ENCODE data around the gene NAA25.
A peak's percentile ranks its signal among the peaks of the same experiment; 100 is the strongest.
"Not testable (repeated sequence)": the region's sequence is repeated elsewhere in the genome, so short reads cannot be mapped to it uniquely, and the experiment has no call there.

The NAA25 gene

GRCh38 chr12:112049351-112049750 is 59.2 kb downstream of the NAA25 start:
- DNase-seq: no peak

DNA sequence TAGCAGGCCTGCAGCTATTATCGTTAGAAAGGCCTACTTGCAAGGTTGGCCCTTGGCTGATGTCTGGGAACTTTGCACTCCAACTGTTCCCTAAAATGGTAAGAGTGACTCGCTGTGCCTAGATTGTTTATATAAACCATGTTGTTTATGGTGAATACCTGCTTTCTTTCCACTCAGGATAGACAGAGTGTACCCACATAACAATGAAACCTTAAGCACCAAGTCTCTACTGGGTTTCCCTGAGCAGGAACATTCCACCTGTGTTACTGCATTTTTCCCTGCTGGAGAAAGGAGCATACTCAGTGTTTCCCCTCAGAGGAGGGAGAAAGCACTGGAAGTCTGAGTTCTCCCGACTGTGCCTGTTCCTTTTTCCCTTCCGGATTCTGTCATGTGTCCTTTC is 62.6 kb downstream of the NAA25 start:
- DNase-seq: no peak

DNA sequence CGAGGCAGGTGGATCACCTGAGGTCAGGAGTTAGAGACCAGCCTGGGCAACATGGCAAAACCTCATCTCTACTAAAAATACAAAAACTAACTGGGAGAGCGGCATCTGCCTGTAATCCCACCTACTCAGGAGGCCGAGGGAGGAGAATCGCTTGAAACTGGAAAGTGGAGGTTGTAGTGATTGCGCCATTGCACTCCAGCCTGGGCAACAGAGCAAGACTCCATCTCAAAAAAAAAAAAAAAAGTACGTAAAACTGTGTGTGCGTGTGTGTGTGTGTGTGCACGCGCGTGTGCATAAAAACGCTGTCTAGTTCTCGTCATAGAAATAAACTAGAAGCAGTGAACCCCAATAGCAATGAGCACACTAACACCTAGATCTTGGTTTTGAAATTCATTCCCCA is 72.0 kb downstream of the NAA25 start:
- DNase-seq: not testable (repeated sequence)

- DNase-seq: no peak
Observed at GRCh38 chr12:112035219-112035785, 73.3 kb downstream of the NAA25 start.

DNA sequence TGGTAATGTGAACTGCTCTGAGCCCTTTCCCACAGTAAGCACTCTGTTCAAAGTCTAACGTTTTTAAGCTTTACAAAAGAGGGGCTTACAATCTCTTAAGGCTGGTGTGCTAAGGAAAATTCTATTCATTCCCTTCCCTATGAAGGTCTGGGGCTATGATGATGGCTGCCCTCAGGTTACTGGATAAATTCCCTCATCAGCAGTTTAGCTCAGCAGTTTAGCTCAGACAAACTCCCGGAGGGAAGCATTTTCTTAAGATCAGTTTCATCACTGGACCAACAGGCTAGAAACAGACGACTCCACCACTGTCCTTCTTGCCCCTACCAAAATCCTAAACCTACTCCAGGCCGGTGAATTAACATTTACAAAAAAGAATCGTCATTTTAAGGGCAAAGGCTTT is 76.3 kb downstream of the NAA25 start:
- DNase-seq: no peak

- DNase-seq: no peak
Observed at GRCh38 chr12:112031472-112031871, 77.1 kb downstream of the NAA25 start.

GRCh38 chr12:112029301-112029700 is 79.3 kb downstream of the NAA25 start:
- no peak for DNase-seq

DNA sequence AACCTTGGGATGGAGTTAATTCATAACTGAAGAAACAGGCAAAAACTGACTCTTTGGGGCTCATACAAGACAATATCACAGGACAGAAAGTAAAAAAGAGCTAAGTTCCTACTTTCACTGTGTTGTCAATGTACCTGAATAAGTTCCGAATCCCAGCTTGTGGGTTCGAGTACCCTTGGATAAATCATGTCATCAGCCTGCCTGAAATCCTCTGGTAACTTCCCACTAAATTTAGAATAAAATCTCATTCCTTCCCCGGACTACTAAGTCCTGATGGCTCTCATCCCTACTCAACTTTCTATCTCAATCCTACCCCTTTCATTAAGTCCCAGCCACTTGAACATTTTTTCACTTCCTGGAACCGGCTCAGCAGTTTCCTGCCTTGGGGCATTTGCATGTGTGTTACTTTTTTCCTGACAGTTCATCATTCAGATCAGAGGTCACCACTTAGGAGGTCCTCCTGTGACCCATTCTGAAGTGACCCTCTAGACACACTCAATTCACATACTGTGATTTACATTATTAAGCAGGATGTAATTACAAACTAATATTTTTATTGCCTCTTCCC is 82.7 kb downstream of the NAA25 start:
- DNase-seq: no peak

DNA sequence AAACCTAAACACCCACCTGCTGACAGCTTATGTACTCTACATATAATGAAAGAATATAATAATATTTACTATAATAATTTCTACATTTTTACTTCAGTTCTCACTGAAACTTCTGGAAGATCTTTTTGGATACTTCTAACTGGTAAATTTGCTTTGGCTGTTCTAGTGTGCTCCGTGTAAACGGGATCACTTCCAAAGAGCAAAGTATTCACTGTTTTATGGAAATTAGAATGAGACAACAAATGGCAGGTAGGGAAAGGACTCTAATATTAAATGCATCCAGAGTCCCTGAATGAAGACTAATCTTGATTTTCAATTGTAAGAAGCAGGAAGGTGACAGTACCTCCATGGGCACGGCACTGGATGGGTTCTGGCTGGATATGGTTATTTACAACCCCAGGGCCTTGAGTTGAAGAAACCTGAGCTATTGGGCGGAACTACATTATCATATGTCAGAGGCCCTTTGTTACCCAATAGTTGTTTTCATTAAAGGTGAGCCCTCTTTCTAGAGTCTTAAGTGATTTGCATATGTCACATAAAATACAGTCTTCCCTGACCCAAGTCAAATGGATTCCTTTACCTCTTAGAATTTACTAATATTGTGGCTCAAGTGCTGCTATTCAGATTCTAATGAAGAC is 84.7 kb downstream of the NAA25 start:
- DNase-seq: no peak

GRCh38 chr12:112022241-112023016 is 86.2 kb downstream of the NAA25 start:
- DNase-seq: no peak

- no peak for DNase-seq
Observed at GRCh38 chr12:112020947-112021457, 87.6 kb downstream of the NAA25 start.

DNA sequence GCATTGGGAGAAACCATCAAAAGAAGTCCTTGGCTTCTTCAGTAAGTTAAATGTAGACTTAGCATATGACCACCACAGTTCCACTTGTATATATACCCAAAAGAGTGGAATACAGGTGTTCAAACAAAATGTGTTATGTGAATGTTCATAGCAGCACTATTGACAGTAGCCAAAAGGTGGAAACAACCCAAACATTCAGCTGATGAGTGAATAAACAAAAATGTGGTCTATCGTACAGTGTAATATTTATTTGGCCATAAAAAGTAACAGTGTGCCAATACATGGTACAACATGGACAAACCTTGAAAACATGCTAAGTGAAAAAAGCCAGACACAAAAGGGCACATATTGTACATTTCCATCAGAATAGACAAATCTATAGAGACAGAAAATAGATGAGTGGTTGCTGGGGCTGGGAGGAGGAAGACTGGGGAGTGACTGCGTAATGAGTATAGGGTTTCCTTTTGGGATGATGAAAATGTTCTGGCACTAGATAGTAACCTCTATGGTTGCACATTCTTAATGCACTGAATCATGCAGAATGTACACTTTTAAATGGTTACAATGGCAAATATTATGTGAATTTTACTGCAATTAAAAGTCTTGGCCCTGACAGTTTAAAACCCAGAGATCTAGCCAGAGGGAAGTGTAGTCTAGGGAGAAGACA is 89.9 kb downstream of the NAA25 start:
- DNase-seq: no peak

DNA sequence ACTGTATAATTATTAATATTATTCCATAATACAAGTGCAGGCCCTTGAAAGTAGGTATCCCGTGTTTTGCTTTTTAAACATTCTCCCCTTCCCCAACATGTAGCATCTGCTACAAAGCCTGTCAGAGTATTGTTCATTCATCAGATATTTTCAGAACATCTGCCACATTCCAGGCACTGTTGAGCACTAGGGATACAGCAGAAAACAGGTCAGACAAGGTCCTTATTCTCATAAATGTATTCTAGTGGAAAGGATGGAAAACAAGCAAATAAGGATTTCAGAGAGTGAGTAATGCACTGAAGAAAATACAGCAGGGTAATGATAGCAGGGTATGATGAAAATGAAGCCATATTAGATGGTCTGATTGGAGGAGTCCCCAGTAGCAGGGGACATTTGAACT is 91.5 kb downstream of the NAA25 start:
- DNase-seq: no peak

DNA sequence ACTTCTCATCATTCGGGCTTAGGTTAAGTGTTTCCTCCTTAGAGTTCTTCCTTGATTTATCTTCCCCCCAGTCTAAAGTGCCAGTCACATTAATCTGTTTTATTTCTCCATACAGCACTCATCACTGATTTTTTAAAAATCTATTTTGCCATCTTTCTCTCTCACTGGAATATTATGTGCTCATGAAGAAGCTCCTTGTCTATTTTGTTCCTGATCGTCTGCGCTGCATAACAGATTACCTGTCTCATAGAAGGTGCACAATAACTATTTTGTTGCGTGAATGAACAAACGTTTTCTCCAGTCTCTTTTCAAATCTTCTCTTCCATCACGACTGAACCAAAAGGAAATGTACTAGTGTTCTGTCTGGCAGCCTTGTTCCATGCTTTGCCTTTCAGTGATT is 92.6 kb downstream of the NAA25 start:
- DNase-seq: no peak

- peak; percentile 77 for DNase-seq
Observed at GRCh38 chr12:112013601-112014402, 94.8 kb downstream of the NAA25 start.

DNA sequence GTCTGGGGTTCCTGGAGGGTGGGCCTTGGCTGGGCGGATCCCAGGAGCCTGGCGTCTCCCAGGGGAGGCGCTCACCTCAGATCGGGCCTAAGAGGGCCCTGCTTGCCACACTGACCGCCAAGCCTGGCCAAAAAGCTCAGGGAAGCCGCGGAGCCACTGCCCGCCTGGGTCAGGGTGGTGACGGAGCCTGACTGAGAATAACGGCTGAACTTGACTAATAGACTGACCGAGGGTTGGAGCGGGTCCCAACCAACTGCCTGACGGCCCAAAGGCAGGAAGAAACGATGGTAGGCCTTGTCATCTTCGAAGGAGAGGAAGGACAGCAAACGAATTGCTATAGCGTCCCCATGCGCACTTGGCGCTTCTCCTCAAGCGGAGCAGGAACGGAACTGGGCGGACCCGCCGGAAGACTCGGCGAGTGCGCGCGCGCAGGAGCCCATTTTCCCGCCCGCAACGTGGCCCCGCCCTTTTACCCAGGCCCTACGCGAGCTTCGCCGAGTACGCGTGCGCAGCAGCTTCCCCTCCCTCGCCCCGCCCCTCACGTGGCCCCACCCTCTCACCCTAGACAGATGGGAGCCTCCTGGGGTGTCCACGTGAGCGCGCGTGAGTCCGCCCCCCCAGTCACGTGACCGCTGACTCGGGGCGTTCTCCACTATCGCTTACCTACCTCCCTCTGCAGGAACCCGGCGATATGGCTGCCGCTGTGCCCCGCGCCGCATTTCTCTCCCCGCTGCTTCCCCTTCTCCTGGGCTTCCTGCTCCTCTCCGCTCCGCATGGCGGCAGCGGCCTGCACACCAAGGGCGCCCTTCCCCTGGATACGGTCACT is 95.6 kb downstream of the NAA25 start, which contains the start of the genes ERP29 and TMEM116:
TSS of gene ERP29 (plus strand) at position 652 of the 826 bp plus-strand sequence. CDS start at position 692, 40 bp downstream.
TSS of gene TMEM116 (minus strand) at position 391 of the 826 bp plus-strand sequence. CDS start 7,895 bp downstream, outside the sequence.
- peak; percentile 96 for DNase-seq

- DNase-seq: no peak
Observed at GRCh38 chr12:112011685-112012084, 96.9 kb downstream of the NAA25 start.

DNA sequence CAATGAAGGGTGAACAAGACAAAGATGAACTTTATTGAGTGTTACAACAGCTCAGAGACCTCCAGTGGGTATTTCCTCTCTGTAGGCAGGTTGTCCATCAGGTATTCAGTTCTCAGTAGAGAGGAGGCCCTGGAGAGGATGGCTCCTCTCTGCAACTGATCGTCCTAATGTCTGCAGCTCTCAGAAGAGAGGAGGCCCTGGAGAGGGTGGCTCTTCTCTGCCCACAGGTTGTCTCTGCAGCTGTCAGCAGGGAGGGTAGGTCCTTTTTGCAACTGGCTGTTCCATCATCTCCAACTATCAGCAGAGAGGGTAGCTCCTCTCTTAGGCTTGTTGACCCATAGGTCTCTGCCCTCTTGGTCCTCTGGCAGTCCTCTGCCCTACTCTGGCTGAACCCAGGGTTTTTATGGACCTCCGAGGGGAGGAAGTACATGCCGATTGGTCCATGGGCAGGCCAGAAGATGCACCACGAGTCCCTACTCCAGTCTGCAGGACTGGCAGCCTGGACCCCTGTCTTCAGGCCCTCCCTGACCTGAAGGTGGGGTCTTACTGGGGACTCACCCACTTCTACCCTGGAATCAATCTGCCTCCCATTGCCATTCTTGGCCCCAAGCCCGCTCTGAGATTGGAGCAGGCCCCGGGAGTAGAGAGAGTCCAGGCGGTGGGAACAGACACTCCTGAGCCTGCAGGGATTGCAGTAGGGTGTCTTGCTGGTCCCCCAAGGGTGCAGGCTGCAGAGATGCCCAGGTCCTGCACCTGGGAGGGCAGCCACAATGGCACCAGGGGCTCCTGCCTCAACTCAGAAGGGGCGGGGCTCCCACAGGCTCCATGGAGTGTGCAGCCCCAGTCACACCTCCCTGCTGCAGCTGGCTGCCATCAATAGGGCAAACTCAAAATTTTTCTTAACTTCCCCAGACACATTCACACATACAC is 97.9 kb downstream of the NAA25 start:
- no peak for DNase-seq

GRCh38 chr12:112009596-112009995 is 99.0 kb downstream of the NAA25 start:
- not testable (repeated sequence) for DNase-seq

GRCh38 chr12:112008918-112009317 is 99.7 kb downstream of the NAA25 start:
- no peak for DNase-seq
